ENCODE data around the gene STX16.

- no peak for TF ChIP-seq POLR2A (IDR thresholded peaks at IDR 0.05)
- no peak for TF ChIP-seq CTCF (IDR thresholded peaks at IDR 0.05)
Observed at GRCh38 chr20:58647162-58647795, 3.8 kb upstream of the STX16 start.
